ENCODE data around the gene BST1.

BST1 gene

GRCh38 chr4:15655223-15656037 lies 47.4 kb upstream of the BST1 start, which contains the start of gene FBXL5:
Gene FBXL5, minus strand, starts transcription at chr4:15655357. Its CDS starts 70 bp downstream, at chr4:15655287.
- no peak for TF ChIP-seq CTCF (IDR thresholded peaks at IDR 0.05; ENCODE audit: poor library complexity, severe bottlenecking)
- Histone ChIP-seq H3K4me1 (ENCODE audit: insufficient read depth, poor library complexity, severe bottlenecking) (peaks cover 33% of the 10 kb centered on the region), H3K36me3 (ENCODE audit: low read depth) (peaks cover 23% of the 10 kb centered on the region), H3K27ac (ENCODE audit: poor library complexity, severe bottlenecking) (peak within 1 kb of the TSS; percentile 76), H3K4me3 (ENCODE audit: severe bottlenecking) (peak within 1 kb of the TSS; percentile 94), H3K9me3 (ENCODE audit: severe bottlenecking) (no peaks in the 10 kb centered on the region), H3K27me3 (ENCODE audit: insufficient read depth, poor library complexity, severe bottlenecking) (no peaks in the 10 kb centered on the region)
- ATAC-seq (ENCODE audit: low read depth) (peak; percentile 43), DNase-seq (ENCODE audit: low spot score) (peak; percentile 75)

GRCh38 chr4:15656038-15656470 lies 46.8 kb upstream of the BST1 start:
- H3K4me1 ChIP-seq (ENCODE audit: insufficient read depth, poor library complexity, severe bottlenecking): peaks cover 32% of the 10 kb centered on the region
- DNase-seq (ENCODE audit: low spot score) (no peak), ATAC-seq (ENCODE audit: low read depth) (no peak)
- peak overlapping the region; percentile 94 for H3K4me3 ChIP-seq (ENCODE audit: severe bottlenecking)
- TF ChIP-seq CTCF (IDR thresholded peaks at IDR 0.05; ENCODE audit: poor library complexity, severe bottlenecking): no peak
- no peaks in the 10 kb centered on the region for H3K9me3 ChIP-seq (ENCODE audit: severe bottlenecking)
- peak overlapping the region; percentile 76 for H3K27ac ChIP-seq (ENCODE audit: poor library complexity, severe bottlenecking)
- peaks cover 23% of the 10 kb centered on the region for H3K36me3 ChIP-seq (ENCODE audit: low read depth)
- no peaks in the 10 kb centered on the region for H3K27me3 ChIP-seq (ENCODE audit: insufficient read depth, poor library complexity, severe bottlenecking)

DNA sequence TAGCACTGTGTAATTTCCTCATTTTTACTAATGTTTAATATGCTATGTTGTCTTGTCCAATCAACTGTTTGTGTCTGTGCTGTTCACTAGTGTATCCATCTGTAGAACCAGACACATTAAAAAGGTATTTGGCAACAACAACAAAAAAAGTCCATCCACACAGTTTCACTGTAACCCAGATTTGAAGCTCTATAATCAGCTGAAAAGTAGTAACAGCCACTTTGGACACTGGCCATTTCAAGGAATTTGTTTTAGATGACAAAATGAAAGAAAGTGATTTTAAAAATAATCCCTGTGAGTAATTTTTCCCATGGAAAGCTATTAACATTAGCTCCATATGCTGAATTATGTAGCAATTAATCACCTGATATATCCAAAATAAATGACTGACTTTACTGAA lies 45.5 kb upstream of the BST1 start:
- ATAC-seq (ENCODE audit: low read depth) (no peak), DNase-seq (ENCODE audit: low spot score) (no peak)
- no peaks in the 10 kb centered on the region for H3K9me3 ChIP-seq (ENCODE audit: severe bottlenecking)
- TF ChIP-seq CTCF (IDR thresholded peaks at IDR 0.05; ENCODE audit: poor library complexity, severe bottlenecking): no peak
- H3K36me3 ChIP-seq (ENCODE audit: low read depth): peaks cover 28% of the 10 kb centered on the region
- no peak overlapping the region for H3K4me3 ChIP-seq (ENCODE audit: severe bottlenecking)
- peaks cover 22% of the 10 kb centered on the region for H3K4me1 ChIP-seq (ENCODE audit: insufficient read depth, poor library complexity, severe bottlenecking)
- H3K27me3 ChIP-seq (ENCODE audit: insufficient read depth, poor library complexity, severe bottlenecking): no peaks in the 10 kb centered on the region
- peak overlapping the region; percentile 76 for H3K27ac ChIP-seq (ENCODE audit: poor library complexity, severe bottlenecking)

DNA sequence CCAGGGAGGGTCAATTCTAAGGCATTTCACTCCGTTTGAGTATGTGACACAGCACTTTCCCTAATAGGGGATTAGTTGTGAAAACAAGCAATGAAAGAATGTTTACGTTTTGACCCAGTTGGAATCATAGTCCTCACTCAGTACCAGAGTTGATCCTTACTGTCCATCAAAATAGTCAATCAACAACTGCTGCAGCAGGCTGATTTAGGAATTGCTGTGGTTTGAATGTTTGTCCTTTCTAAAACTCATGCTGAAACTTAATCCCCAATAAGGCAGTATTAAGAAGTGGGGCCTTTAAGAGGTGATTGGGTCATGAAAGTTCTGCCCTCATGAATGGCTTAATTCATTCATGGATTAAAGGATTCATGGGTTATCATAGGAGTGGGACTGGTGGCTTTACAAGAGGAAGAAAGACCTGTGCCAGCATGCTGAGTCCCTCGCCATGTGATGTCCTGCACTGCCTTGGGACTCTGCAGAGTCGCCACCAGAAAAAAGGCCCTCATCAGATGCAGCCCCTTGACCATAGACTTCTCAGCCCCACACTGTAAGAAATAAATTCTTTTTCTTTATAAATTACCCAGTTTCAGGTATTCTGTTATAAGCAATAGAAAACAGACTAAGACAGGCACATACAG lies 44.6 kb upstream of the BST1 start:
- peak overlapping the region; percentile 76 for H3K27ac ChIP-seq (ENCODE audit: poor library complexity, severe bottlenecking)
- TF ChIP-seq CTCF (IDR thresholded peaks at IDR 0.05; ENCODE audit: poor library complexity, severe bottlenecking): no peak
- H3K4me1 ChIP-seq (ENCODE audit: insufficient read depth, poor library complexity, severe bottlenecking): peaks cover 16% of the 10 kb centered on the region

More for the DNA sequence above, 44.6 kb upstream of the BST1 start:
- ATAC-seq (ENCODE audit: low read depth): no peak
- DNase-seq (ENCODE audit: low spot score): no peak
- H3K27me3 ChIP-seq (ENCODE audit: insufficient read depth, poor library complexity, severe bottlenecking): no peaks in the 10 kb centered on the region
- peaks cover 29% of the 10 kb centered on the region for H3K36me3 ChIP-seq (ENCODE audit: low read depth)
- H3K4me3 ChIP-seq (ENCODE audit: severe bottlenecking): no peak overlapping the region
- H3K9me3 ChIP-seq (ENCODE audit: severe bottlenecking): no peaks in the 10 kb centered on the region

Measured in RWPE2 (cell line).